Adrenal gland (tissue), 12 donors: ENCODE results near the gene KCNJ6. TPM values are rescaled to one million over a fixed set of nuclear protein-coding genes. Genes with fewer than 3 reads are reported as not detected.

Experiments
- DNase-seq, 7 donors: peaks; one replicate each; pipeline ENCODE4 v3.0.0-alpha.2; 2019 to 2020
- H3K27ac ChIP-seq, 5 donors: fragments of 200-600 bp; sonication (generic) in 4 of 5; 1 replicate in 3 of 5; 2 replicates in 2 of 5; pipeline versions ENCODE4 v1.5.1 to v1.8.0; 2016 to 2020; ENCODE audit warnings: mild to moderate bottlenecking in 1 of 5
- H3K27me3 ChIP-seq: fragments of 200-600 bp; 2 replicates; pipeline ENCODE4 v1.8.0; 2021
- H3K36me3 ChIP-seq, 2 donors: fragments of 200-600 bp; replicated peaks in 1 of 2; 1 replicate in 1 of 2; 2 replicates in 1 of 2; pipeline versions ENCODE4 v1.5.1 to v1.8.0; 2018 to 2022
- H3K4me1 ChIP-seq, 2 donors: fragments of 200-600 bp; replicated peaks in 1 of 2; 1 replicate in 1 of 2; 2 replicates in 1 of 2; pipeline versions ENCODE4 v1.5.1 to v1.8.0; 2018 to 2021
- H3K4me3 ChIP-seq, 4 donors: fragments of 200-600 bp; sonication (generic) in 3 of 4; one replicate each; pipeline ENCODE4 v1.5.1; 2016 to 2018
- H3K9me3 ChIP-seq, 3 donors: fragments of 200-600 bp; sonication (generic) in 1 of 3; replicated peaks in 1 of 3; 1 replicate in 2 of 3; 2 replicates in 1 of 3; pipeline versions ENCODE4 v1.5.1 to v1.8.0; 2016 to 2021
- CTCF ChIP-seq, 6 experiments: fragments of 450-650 bp in 4 of 6; fragments of 200-600 bp in 2 of 6; sonication (generic) in 1 of 6; IDR thresholded peaks; 1 replicate in 5 of 6; 2 replicates in 1 of 6; pipeline versions ENCODE4 v1.5.1 to v1.8.0; 2016 to 2021; ENCODE audit warnings: antibody characterized with exemption in 6 of 6, mild to moderate bottlenecking in 2 of 6, moderate library complexity in 1 of 6
- POLR2A ChIP-seq, 2 donors: fragments of 450-650 bp; IDR thresholded peaks; one replicate each; pipeline ENCODE4 v1.6.1; 2017; ENCODE audit warnings: antibody characterized with exemption in 2 of 2, mild to moderate bottlenecking in 2 of 2, moderate library complexity in 1 of 2
- WGBS, 4 donors: extraction: QIAGEN DNeasy Blood & Tissue Kit in 2 of 4; methylation state at CpG; one replicate each; pipeline versions ENCODE4 v1.1.5 to v1.1.7; 2013 to 2017; 5-methylcytosine and 5-hydroxymethylcytosine counted together
- intact Hi-C, 2 donors: fragments of 100-400 bp; cut with DNase I; formaldehyde crosslinking; loops; one replicate each; pipeline versions ENCODE4 v1.14.1 to v1.15.0; 2022 to 2023
- polyA plus RNA-seq, 3 donors: library from polyadenylated mRNA; stranded (reverse); fragments of 200-250 nt in 2 of 3; fragments of 350-450 nt in 1 of 3; fragmentation: Illumina TruSeq in 1 of 3; extraction: RNeasy Lipid Tissue Mini Kit (QIAGEN cat#74804) in 1 of 3; gene quantifications; one replicate each; pipeline ENCODE4 v1.2.3, GENCODE V29; 2013 to 2014
- total RNA-seq, 9 donors: library from RNA; depleted of rRNA in 4 of 9; stranded (reverse); fragments of >200 nt in 4 of 9; fragments of 120-200 nt in 1 of 9; fragmentation: NEBNext Ultra II Directional in 1 of 9; extraction: Animal tissue kit (Norgen Biotek cat#: 25700) in 1 of 9; gene quantifications; one replicate each; pipeline versions ENCODE4 v1.1.0 to v1.2.4, GENCODE V29; 2013 to 2023
- donor health status: healthy with polysubstance abuse.
- donor health status: Bipolar disorder and iron deficiency.
- donor health status: DM: yes; HTN: yes; CAD: no.
- donor health status: DM: no; HTN: no; CAD: no.
- donor health status: DM: no; HTN: no; CAD: no.
- donor health status: DM: yes; HTN: yes; CAD: no.

The KCNJ6 gene
- total and polyA plus RNA-seq, 12 donors = 0.03 to 0.60 (median 0.07) TPM; not detected in 4

- no peaks in the 10 kb centered on the region for H3K27me3 ChIP-seq
- no peaks in the 10 kb centered on the region for H3K4me1 ChIP-seq
- TF ChIP-seq CTCF (IDR thresholded peaks at IDR 0.05) = no peak
- TF ChIP-seq POLR2A (IDR thresholded peaks at IDR 0.05) = no peak
- H3K36me3 ChIP-seq = no peaks in the 10 kb centered on the region
- H3K4me3 ChIP-seq = no peak overlapping the region
- intact Hi-C loops = no loop called here
- no peak overlapping the region for H3K27ac ChIP-seq
- DNase-seq = no peak
- 62 to 79% (median 74%) methylated on average over 9 to 12 of the region's 12 CpGs for WGBS, 4 donors
- H3K9me3 ChIP-seq = no peaks in the 10 kb centered on the region
Observed at GRCh38 chr21:37686991-37687810, 229.1 kb downstream of the KCNJ6 start.

- Histone ChIP-seq H3K27me3 (no peaks in the 10 kb centered on the region), H3K4me1 (no peaks in the 10 kb centered on the region), H3K4me3 (no peak overlapping the region), H3K27ac (no peak overlapping the region), H3K36me3 (no peaks in the 10 kb centered on the region), H3K9me3 (no peaks in the 10 kb centered on the region)
- WGBS, 4 donors = 78 to 82% (median 80%) methylated on average over 4 of the region's 4 CpGs
- DNase-seq = no peak
- TF ChIP-seq POLR2A (IDR thresholded peaks at IDR 0.05) (no peak), CTCF (IDR thresholded peaks at IDR 0.05) (no peak)
- intact Hi-C loops = no loop called here
Observed at GRCh38 chr21:37684547-37684946, 231.7 kb downstream of the KCNJ6 start.

GRCh38 chr21:37684115-37684493, 232.2 kb downstream of the KCNJ6 start:
- Histone ChIP-seq H3K4me1 (no peaks in the 10 kb centered on the region), H3K36me3 (no peaks in the 10 kb centered on the region), H3K9me3 (no peaks in the 10 kb centered on the region), H3K27me3 (no peaks in the 10 kb centered on the region), H3K4me3 (no peak overlapping the region), H3K27ac (no peak overlapping the region)
- TF ChIP-seq CTCF (IDR thresholded peaks at IDR 0.05) (no peak), POLR2A (IDR thresholded peaks at IDR 0.05) (no peak)
- no peak for DNase-seq
- 87 to 97% (median 92%) methylated on average over 5 of the region's 5 CpGs for WGBS, 4 donors
- intact Hi-C loops = no loop called here

GRCh38 chr21:37683396-37684114, 232.7 kb downstream of the KCNJ6 start:
- TF ChIP-seq POLR2A (IDR thresholded peaks at IDR 0.05) (no peak), CTCF (IDR thresholded peaks at IDR 0.05) (no peak)
- no peak for DNase-seq
- Histone ChIP-seq H3K27ac (no peak overlapping the region), H3K4me3 (no peak overlapping the region), H3K27me3 (no peaks in the 10 kb centered on the region), H3K4me1 (no peaks in the 10 kb centered on the region), H3K36me3 (no peaks in the 10 kb centered on the region), H3K9me3 (no peaks in the 10 kb centered on the region)
- WGBS, 4 donors = 55 to 57% (median 56%) methylated on average over 8 of the region's 8 CpGs
- intact Hi-C loops = no loop called here
